SK-N-MC (cell line): ENCODE measurements around the gene RNF115.

Source experiments
- EZH2 ChIP-seq: fragments of 200-600 bp; sonication (generic); IDR thresholded peaks from one replicate; pipeline ENCODE4 v1.6.1; 2017; ENCODE audit warnings: antibody characterized with exemption
- POLR2AphosphoS5 ChIP-seq: IDR thresholded peaks from 2 replicates; pipeline ENCODE4 v1.6.1; 2012; ENCODE audit warnings: mild to moderate bottlenecking, low read depth, low read length, borderline replicate concordance

GRCh38 chr1:145782272-145783099 is 41.4 kb downstream of the RNF115 start:
- TF ChIP-seq EZH2 (no peak), POLR2AphosphoS5 (no peak)
